Measurements from ENCODE around the gene PDE4A.
"Not testable (repeated sequence)": the region's sequence is repeated elsewhere in the genome, so short reads cannot be mapped to it uniquely, and the experiment has no call there.

Gene PDE4A

GRCh38 chr19:10420444-10421239, at the start of gene PDE4A:
PDE4A (plus strand) TSS chr19:10420538; CDS start chr19:10420765, 227 bp downstream.
- FAIRE-seq: no peak

- FAIRE-seq: no peak
These were observed 47.6 kb upstream of the PDE4A start for GRCh38 chr19:10372690-10373089.

GRCh38 chr19:10374931-10375330, 45.4 kb upstream of the PDE4A start:
- FAIRE-seq: no peak

- FAIRE-seq: not testable (repeated sequence)
These were observed 43.1 kb upstream of the PDE4A start for GRCh38 chr19:10377140-10377640.

GRCh38 chr19:10378124-10378523, 42.2 kb upstream of the PDE4A start:
- FAIRE-seq: no peak

- FAIRE-seq: no peak
These were observed 40.4 kb upstream of the PDE4A start for GRCh38 chr19:10379880-10380312.

GRCh38 chr19:10380313-10381102, 39.8 kb upstream of the PDE4A start, which contains the start of gene TYK2:
TYK2 (minus strand) TSS chr19:10380572; CDS start chr19:10378406, 2,166 bp downstream.
- peak; percentile 99 for FAIRE-seq

GRCh38 chr19:10383223-10383499, 37.2 kb upstream of the PDE4A start:
- FAIRE-seq: not testable (repeated sequence)

- FAIRE-seq: no peak
These were observed 35.8 kb upstream of the PDE4A start for GRCh38 chr19:10384580-10384979.

GRCh38 chr19:10388957-10389356, 31.4 kb upstream of the PDE4A start:
- FAIRE-seq: peak; percentile 46

GRCh38 chr19:10389863-10390262, 30.5 kb upstream of the PDE4A start:
- FAIRE-seq: no peak

- FAIRE-seq: no peak
These were observed 29.6 kb upstream of the PDE4A start for GRCh38 chr19:10390652-10391286.

GRCh38 chr19:10392120-10392519, 28.2 kb upstream of the PDE4A start:
- no peak for FAIRE-seq

- no peak for FAIRE-seq
These were observed 27.2 kb upstream of the PDE4A start for GRCh38 chr19:10393137-10393536.

- no peak for FAIRE-seq
These were observed 25.3 kb upstream of the PDE4A start for GRCh38 chr19:10395003-10395402.

GRCh38 chr19:10395436-10395835, 24.9 kb upstream of the PDE4A start:
- no peak for FAIRE-seq

GRCh38 chr19:10395917-10396316, 24.4 kb upstream of the PDE4A start:
- FAIRE-seq: no peak

GRCh38 chr19:10398819-10399218, 21.5 kb upstream of the PDE4A start:
- no peak for FAIRE-seq

GRCh38 chr19:10399340-10399739, 21.0 kb upstream of the PDE4A start:
- not testable (repeated sequence) for FAIRE-seq

GRCh38 chr19:10399878-10400277, 20.5 kb upstream of the PDE4A start:
- no peak for FAIRE-seq

- FAIRE-seq: no peak
These were observed 17.8 kb upstream of the PDE4A start for GRCh38 chr19:10402441-10403038.

GRCh38 chr19:10403137-10404021, 17.0 kb upstream of the PDE4A start, which contains the start of gene CDC37:
CDC37 (minus strand) TSS chr19:10403542; CDS start chr19:10403479, 63 bp downstream.
- no peak for FAIRE-seq

All from endometrium (tissue), 2 donors.